Endodermal cell (in vitro differentiated cells): ENCODE results near the gene MGAT5. TPM values are rescaled to one million over a fixed set of nuclear protein-coding genes. Genes with fewer than 3 reads are reported as not detected.

Experiments
- DNase-seq: peaks from one replicate; pipeline ENCODE4 v3.0.0-alpha.2; 2017
- H3K27ac ChIP-seq: 2 replicates; pipeline ENCODE4 v1.5.1; 2013; ENCODE audit warnings: mild to moderate bottlenecking, low read depth, low read length, moderate library complexity
- H3K27me3 ChIP-seq: 2 replicates; pipeline ENCODE4 v1.6.1; 2013; ENCODE audit warnings: mild to moderate bottlenecking, low read length, moderate library complexity; ENCODE audit not compliant: insufficient read depth, control insufficient read depth, poor library complexity, severe bottlenecking
- H3K36me3 ChIP-seq: 2 replicates; pipeline ENCODE4 v1.7.0; 2013; ENCODE audit warnings: mild to moderate bottlenecking, low read length, moderate library complexity; ENCODE audit not compliant: control insufficient read depth, insufficient read depth
- H3K4me1 ChIP-seq: one replicate; pipeline ENCODE4 v1.7.0; 2013; ENCODE audit warnings: low read length; ENCODE audit not compliant: control insufficient read depth, insufficient read depth
- H3K4me3 ChIP-seq: 2 replicates; pipeline ENCODE4 v1.5.1; 2013; ENCODE audit warnings: mild to moderate bottlenecking, low read length, moderate library complexity
- H3K9ac ChIP-seq: 2 replicates; pipeline ENCODE4 v1.6.1; 2013; ENCODE audit warnings: mild to moderate bottlenecking, low read length, moderate library complexity; ENCODE audit not compliant: poor library complexity, severe bottlenecking; ENCODE audit errors: extremely low read depth
- H3K9me3 ChIP-seq: 2 replicates; pipeline ENCODE4 v1.6.1; 2013; ENCODE audit warnings: mild to moderate bottlenecking, low read length, moderate library complexity; ENCODE audit not compliant: control insufficient read depth
- H3K27ac Mint-ChIP-seq: 2 replicates; pipeline ENCODE4 v1.8.0; 2020; ENCODE audit warnings: mixed read lengths
- H3K27me3 Mint-ChIP-seq: 2 replicates; pipeline ENCODE4 v1.8.0; 2021; ENCODE audit warnings: mild to moderate bottlenecking, mixed read lengths; ENCODE audit not compliant: insufficient read depth
- H3K36me3 Mint-ChIP-seq: 2 replicates; pipeline ENCODE4 v1.8.0; 2020; ENCODE audit warnings: low read depth, mixed read lengths
- H3K4me1 Mint-ChIP-seq: 2 replicates; pipeline ENCODE4 v1.8.0; 2020; ENCODE audit warnings: mixed read lengths
- H3K4me3 Mint-ChIP-seq: 2 replicates; pipeline ENCODE4 v1.8.0; 2020; ENCODE audit warnings: mild to moderate bottlenecking, moderate library complexity, mixed read lengths
- H3K9me3 Mint-ChIP-seq: 2 replicates; pipeline ENCODE4 v1.8.0; 2020; ENCODE audit warnings: mild to moderate bottlenecking, mixed read lengths
- WGBS, 2 experiments: methylation state at CpG; one replicate each; pipeline versions ENCODE4 v1.1.5 to v1.1.7; 2013; ENCODE audit warnings: missing lambda C conversion rate in 2 of 2, mixed read lengths in 1 of 2; ENCODE audit not compliant: insufficient coverage in 1 of 2, insufficient read length in 1 of 2; 5-methylcytosine and 5-hydroxymethylcytosine counted together
- total RNA-seq, 2 donors: library from RNA; stranded (reverse); fragmentation: NEBNext Ultra II Directional in 1 of 2; extraction: Animal tissue kit (Norgen Biotek cat#: 25700) in 1 of 2; gene quantifications; 2 replicates in 1 of 2; 3 replicates in 1 of 2; pipeline ENCODE4 v1.2.1, GENCODE V29; 2021
- TF ChIP-seq, protein P1 (sequence below): fragments of 200-600 bp; sonication (generic); conservative IDR thresholded peaks from 2 replicates; pipeline ENCODE4 v1.5.0; 2021; ENCODE audit warnings: antibody characterized with exemption, mild to moderate bottlenecking

Gene MGAT5
- total RNA-seq, 2 donors from 2014 or later, result 57.2 to 78.4 TPM

DNA sequence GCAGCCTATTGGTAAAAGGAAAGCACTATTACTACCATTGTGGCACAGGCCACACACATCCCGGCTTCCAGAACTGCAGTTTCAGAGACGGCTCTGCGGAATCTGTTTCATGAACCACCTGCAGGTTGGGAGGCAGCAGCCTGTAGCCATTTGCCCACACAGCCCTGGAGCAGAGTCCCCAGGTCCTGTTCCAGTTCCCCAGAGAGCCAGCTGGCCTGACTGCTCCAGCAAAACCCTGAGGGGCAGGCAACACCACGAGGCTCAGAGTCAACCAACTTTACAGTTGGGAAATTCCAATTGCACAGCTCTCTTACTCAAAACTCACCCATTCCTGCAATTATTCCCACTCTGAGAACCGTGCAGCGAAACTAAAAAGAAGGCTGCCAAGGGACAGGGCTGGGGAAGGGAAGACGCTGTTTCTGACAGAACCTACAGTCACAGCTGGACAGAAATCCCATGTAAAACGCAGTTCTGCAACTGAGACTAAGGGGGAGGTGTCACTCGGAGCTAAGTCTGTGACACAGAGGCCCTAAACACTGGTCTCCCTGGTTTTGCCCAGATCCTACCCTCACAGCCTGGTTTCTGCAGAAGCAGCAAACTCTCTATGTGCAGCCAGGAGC is 245.5 kb downstream of the MGAT5 start:
- H3K9me3 Mint-ChIP-seq, result no peaks in the 10 kb centered on the region
- no peak overlapping the region for H3K27ac Mint-ChIP-seq
- Histone ChIP-seq H3K27ac (no peak overlapping the region), H3K9ac (no peak overlapping the region), H3K4me1 (no peaks in the 10 kb centered on the region), H3K4me3 (no peak overlapping the region), H3K9me3 (no peaks in the 10 kb centered on the region), H3K27me3 (no peaks in the 10 kb centered on the region), H3K36me3 (no peaks in the 10 kb centered on the region)
- no peaks in the 10 kb centered on the region for H3K36me3 Mint-ChIP-seq
- peaks cover 20% of the 10 kb centered on the region for H3K4me1 Mint-ChIP-seq
- peaks cover 5% of the 10 kb centered on the region for H3K27me3 Mint-ChIP-seq
- TF ChIP-seq, protein P1, sequence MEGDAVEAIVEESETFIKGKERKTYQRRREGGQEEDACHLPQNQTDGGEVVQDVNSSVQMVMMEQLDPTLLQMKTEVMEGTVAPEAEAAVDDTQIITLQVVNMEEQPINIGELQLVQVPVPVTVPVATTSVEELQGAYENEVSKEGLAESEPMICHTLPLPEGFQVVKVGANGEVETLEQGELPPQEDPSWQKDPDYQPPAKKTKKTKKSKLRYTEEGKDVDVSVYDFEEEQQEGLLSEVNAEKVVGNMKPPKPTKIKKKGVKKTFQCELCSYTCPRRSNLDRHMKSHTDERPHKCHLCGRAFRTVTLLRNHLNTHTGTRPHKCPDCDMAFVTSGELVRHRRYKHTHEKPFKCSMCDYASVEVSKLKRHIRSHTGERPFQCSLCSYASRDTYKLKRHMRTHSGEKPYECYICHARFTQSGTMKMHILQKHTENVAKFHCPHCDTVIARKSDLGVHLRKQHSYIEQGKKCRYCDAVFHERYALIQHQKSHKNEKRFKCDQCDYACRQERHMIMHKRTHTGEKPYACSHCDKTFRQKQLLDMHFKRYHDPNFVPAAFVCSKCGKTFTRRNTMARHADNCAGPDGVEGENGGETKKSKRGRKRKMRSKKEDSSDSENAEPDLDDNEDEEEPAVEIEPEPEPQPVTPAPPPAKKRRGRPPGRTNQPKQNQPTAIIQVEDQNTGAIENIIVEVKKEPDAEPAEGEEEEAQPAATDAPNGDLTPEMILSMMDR, result no peak
- WGBS, 2 experiments, result 77 to 80% methylated on average over 7 to 9 of the region's 9 CpGs
- no peak for DNase-seq
- H3K4me3 Mint-ChIP-seq, result no peak overlapping the region

DNA sequence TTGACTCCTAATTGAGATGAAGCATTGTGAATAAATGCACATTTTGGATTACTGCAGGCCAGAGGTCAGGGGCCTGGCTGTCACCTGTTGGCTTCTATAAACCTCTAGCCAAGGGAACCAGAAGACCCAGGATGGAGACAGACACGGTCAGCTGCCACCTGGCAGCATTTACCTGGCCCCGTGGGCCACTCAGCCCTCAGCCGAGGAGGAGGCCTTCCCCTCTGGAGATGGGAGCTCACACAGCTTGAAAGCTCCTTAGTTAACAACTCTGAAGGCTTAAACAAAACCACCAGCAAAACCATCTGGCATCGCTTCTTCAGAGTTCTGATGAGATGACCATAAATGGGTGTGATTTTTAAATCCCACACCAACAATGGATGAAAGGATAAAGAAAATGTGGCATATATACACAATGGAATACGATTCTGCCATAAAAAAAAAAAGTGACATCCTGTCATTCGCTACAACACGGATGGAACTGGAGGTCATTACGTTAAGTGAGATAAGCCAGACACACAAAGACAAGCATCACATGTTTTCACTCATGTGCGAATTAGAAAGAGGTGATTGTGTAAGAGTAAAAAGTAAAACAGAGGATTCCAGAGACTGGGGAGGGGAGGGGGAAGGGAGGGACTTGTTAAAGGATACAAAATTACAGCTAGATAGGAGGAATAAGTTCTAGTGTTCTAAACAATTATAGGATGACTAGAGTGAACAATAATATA is 246.5 kb downstream of the MGAT5 start:
- peaks cover 5% of the 10 kb centered on the region for H3K27me3 Mint-ChIP-seq
- TF ChIP-seq, protein P1, result no peak
- Histone ChIP-seq H3K9ac (no peak overlapping the region), H3K36me3 (no peaks in the 10 kb centered on the region), H3K9me3 (no peaks in the 10 kb centered on the region), H3K4me3 (no peak overlapping the region), H3K27ac (no peak overlapping the region), H3K4me1 (no peaks in the 10 kb centered on the region), H3K27me3 (no peaks in the 10 kb centered on the region)
- H3K9me3 Mint-ChIP-seq, result no peaks in the 10 kb centered on the region
- H3K4me3 Mint-ChIP-seq, result no peak overlapping the region
- WGBS, 2 experiments, result 90 to 97% methylated on average over 4 to 9 of the region's 9 CpGs
- DNase-seq, result no peak
- H3K4me1 Mint-ChIP-seq, result peaks cover 20% of the 10 kb centered on the region
- no peaks in the 10 kb centered on the region for H3K36me3 Mint-ChIP-seq
- H3K27ac Mint-ChIP-seq, result no peak overlapping the region

DNA sequence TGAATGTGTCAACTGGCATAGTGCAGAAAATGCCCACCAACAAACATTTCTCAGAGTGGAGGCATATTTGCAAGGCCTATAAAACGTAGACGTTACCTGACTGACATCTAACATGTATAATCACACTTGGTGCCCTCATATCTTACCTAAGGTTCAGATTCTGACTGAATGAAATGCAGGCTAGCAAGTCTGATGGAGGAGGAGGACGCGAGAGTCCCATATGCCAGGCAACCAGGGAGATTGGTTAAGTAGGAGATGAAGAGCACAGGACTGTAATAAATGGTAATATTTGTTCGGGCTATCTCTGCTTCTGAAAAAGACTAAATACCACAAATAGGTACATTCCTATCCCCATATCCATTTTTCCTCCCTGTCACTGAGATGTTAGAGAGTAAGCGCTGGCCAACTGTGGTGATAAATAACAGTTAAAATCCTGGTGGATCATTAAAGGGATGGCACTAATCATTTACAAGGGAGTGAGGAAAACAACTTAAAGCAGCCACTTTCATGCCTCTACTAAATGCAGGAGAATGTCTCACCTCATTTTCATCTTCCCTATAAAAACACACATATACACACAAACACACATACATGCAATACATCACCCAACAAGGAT is 247.7 kb downstream of the MGAT5 start:
- Mint-ChIP-seq H3K36me3 (no peaks in the 10 kb centered on the region), H3K9me3 (no peaks in the 10 kb centered on the region), H3K27me3 (peaks cover 5% of the 10 kb centered on the region), H3K27ac (no peak overlapping the region), H3K4me1 (peaks cover 20% of the 10 kb centered on the region), H3K4me3 (no peak overlapping the region)
- no peak overlapping the region for H3K4me3 ChIP-seq
- no peaks in the 10 kb centered on the region for H3K36me3 ChIP-seq
- no peaks in the 10 kb centered on the region for H3K4me1 ChIP-seq
- H3K9ac ChIP-seq, result no peak overlapping the region
- TF ChIP-seq, protein P1, result no peak
- no peak for DNase-seq
- no peak overlapping the region for H3K27ac ChIP-seq
- H3K27me3 ChIP-seq, result no peaks in the 10 kb centered on the region
- no peaks in the 10 kb centered on the region for H3K9me3 ChIP-seq
- 85 to 100% methylated on average over 3 to 6 of the region's 6 CpGs for WGBS, 2 experiments
